HG03378 (cell line): ENCODE measurements around the gene FCHO1.

Experiments
- ATAC-seq: cut with Tn5 transposase; IDR thresholded peaks from one replicate; pipeline ENCODE4 v1.9.1; 2021; ENCODE audit warnings: mild to moderate bottlenecking, moderate library complexity; ENCODE audit not compliant: unreplicated experiment

FCHO1 gene

DNA sequence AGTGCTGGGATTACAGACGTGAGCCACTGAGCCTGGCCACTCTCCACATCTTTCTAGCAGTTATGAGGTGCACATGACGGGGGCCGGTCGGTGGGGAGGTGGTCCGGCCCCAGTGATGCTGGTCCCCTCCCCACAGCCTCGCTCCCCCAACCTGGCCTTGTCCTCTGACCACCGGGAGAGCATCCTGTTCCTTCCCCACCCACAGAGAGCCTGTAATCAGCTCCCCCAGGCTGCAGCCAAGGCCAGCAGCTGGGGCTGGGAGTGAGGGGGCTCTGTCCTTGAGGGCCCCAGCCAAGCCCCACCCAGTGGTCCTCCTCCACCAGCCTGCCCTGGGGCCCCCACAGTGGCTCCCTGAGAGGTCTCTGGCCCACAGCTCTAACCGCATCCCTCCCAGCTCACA, 73.1 kb downstream of the FCHO1 start:
- no peak for ATAC-seq

DNA sequence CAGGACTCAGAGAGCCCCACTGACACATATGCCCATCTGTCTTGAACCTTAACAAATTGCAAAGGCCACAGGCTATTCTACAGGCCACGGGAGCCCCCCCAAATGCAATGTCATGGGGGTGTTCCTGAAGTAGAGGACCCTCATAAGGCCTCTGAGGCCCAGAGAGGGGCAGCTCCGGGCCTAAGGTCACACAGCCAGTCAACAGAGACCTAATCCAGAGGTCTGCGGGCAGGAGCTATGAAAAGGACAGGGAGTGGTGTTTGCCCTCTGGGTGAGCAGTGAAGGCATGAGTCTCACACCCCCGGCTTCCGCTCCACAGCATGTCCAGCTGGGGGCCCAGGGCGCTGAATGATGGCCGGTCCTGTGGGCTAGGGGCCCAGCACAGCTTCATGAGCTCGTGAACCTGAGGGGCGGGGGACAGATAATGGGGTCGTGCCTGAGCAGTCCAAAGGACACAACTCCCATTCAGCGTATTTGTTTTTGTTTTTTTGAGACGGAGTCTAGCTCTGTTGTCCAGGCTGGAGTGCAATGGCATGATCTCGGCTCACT, 75.3 kb downstream of the FCHO1 start:
- ATAC-seq = no peak

DNA sequence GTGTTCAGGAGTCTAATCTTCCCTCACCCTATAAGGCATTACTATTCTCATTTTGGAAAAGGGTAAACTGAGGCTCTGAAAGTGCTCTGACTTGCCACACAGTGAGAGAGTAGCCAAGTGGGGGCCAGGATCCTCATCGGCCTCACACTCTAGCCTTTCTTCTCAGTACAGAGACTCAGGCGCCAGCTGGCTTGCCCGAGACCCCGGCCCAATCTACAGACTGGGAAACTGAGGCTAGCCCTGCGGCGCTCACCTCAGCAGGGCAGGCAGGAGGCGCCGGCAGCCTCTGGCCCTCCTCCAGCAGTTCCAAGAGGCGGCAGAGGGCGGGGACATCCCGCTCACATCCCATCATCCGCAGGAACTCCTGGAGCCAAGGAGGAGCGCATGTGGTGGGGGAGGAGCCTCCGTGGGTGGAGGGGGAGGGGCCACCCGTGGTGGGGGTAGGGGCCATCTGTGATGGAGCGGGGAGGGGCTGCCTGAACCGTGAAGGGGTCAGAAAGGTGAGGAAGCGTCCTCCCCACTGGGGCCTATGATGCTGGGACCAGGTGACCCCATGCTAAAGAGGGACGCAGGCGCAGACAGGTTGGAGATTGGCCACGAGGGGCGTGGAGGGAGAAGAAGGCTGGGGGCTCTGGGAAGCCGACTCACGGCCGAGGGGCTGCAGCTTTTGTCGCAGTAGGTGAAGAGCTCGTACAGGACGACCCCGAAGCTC, 78.7 kb downstream of the FCHO1 start:
- ATAC-seq = no peak

DNA sequence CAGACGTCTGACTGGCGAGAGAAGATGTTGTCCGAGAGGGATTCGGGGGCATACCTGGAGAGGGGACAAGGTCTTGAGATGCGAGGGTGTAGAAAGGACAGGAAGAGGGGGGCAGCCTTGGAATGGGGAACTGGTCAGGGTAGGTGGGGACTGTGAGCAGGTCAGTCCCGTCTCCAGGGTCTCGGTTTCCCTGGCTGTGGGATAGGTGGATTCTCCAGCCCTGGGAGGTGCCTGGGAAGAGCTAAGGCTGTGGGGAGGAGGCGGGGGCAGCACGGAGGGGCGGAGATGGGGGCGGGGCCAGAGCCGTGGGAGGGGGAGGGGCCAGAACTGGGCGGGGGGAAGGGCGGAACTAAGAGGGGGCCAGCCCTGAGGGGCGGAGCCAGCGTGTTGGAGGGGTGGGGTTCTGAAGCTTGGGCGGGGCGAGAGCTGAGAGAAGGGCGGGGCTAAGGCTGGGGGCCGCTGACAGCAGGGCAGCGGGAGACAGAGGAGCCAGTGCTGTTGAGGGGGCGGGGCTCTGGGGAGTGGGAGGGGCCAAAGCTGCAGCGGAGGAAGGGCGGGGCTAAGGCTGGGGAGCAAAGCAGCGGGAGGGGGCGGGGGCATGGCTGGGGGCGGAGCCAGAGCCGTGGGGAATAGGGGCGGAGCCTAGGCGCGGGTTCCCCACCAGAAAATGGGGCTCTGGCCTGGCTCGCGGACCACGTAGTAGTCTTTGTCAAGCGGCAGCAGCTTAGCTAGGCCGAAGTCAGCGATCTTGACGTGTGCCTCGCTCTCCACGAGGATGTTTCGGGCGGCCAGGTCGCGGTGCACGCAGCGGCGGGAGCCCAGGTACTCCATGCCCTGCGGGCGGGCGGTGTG, 79.5 kb downstream of the FCHO1 start:
- no peak for ATAC-seq

DNA sequence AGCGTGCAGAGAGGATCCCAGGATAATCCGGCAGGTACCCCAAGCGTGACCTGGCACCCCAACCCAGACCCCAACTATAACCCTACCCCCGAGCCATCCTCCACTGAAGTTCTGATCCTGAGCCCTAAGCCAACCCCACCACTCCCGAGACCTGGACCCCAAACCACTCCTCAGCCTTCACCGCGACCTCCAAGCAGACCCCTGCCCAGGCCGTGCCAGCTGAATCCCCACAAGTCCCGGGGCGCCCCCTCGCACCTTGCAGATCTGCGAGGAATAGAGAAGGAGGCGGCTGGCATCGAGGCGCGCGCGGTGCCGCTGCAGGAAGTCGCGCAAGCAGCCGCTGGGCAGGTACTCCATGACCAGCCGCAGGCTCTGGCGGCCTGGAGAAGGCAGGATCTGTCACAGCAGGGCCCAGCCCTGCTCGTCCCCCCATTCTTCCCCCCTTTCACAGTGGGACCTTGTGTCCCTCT, 80.2 kb downstream of the FCHO1 start:
- no peak for ATAC-seq

DNA sequence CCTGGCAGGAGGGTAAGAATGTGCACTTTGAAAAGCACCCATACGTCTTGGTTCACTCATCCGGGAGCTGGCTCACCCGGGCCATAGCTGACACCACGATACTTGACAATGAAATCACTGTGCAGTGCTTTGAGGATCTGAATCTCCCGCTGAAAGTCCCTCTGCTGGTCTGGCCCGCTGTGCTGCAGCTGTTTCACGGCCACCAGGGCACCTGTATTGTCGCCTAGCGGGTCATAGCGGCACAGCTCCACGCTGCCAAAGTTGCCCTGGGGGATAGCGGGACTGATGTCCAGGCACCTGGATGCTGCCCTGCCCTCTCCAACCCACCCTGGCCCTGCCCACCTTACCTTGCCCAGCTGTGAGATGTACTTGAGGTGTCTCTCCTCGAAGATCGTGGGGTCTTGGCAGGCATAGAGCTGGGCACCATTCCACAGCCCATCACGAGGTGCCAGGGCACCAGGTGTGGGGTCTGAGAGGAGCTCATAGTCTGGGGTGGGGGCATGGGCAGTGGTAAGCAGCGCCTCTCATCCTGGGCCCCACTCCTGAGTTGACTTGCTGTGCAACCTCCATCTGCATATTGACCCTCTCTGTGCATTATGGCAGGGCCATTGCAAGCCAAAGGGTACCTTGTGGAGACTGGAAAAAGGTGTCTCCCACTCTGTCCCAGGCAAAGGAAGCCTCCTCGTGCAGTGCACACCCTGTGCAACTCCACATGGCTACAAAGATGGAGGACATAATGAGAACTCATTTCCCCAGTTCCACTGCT, 81.3 kb downstream of the FCHO1 start:
- ATAC-seq = no peak

DNA sequence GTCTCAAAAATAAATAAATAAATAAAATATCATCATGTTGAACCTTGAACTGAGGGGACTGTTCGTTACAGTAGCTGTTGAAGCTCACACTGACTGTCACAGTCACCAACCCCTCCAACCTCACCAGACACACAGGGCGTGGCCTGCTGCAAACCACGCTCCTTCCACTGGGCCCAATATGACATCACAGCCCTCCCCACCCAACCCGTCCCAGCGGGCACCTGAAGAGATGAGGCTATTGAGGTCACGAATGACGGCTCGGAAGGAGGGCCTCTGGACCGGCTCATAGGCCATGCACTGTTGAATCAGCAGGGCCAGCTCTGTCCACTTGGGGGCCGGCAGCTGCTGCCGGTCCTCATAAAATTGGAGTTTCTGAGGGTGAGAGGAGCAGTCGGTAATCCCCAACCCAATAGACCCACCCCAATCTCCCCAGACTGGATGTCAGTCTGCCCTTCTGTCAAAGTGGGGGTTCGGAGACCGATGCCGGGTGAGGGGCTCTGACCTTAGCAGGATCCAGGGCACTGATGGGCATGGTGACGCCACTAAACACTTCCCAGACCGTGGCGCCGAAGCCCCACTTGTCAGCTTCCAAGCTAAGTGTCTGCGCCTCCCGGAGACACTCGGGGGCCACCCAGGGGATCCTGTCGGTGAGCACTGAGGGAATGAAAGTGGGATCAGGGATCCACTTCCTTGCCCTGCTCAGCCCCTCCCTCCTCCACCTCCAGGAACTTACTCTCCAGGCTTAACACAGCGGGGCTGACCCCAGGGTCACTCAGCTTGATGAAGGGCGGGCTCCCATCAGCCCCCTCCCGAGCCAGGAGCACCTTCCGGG, 83.3 kb downstream of the FCHO1 start:
- no peak for ATAC-seq

DNA sequence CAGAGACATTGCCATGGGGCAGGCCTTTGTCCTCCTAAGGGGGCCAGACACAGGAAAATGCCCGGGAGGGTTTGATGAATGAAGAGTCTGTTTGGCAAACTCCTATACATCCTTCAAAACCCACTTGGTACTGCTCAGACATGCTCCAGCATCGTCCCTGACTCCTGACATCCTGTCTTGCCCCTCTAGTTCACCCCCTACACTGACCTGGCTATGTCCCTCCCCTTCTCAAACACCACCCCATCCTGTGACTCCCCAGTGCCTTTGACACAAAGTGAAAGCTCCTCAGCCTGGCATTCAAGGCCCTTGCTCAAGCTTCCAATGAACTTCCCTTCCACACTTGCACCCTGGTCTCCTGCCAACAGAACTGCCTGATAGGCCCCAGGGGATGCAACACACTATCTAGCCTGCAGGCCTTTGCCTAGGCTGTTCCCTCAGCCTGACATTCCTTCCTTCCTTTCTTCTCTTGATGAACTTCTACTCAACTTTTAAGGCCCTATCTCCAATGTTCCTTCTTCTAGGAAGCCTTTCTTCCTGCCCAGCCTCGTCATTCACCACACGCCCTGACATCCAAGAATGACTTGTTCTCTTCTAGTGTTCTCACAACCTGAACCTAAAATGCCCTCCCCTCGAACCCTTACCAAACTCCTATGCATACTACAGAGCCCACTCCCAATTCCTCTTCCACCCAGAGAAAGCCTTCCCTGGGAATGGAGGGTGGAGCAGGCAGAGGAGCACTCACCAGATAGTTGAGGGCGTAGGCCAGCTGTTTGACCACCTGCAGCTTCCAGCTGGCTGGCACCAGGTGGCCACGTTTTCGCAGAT, 84.1 kb downstream of the FCHO1 start:
- no peak for ATAC-seq

DNA sequence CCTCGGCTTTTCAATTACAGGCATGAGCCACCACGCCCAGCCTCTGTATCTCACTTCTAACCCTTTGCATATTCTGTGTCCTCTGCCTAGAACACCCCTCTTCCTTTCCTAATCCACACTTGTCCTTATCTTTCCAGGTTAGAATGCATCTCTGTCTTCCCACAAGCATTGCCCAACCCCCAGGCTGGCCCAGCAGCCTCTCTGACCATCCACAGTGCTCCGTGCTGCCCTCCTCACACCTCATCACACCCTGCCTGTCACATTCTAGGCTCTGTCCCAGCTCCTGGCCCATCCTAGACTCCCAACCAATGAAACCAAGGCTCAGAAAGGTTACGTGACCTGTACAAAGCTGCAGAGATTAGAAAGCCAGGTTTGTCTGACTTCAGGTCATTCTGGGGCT, 85.3 kb downstream of the FCHO1 start:
- ATAC-seq = no peak

DNA sequence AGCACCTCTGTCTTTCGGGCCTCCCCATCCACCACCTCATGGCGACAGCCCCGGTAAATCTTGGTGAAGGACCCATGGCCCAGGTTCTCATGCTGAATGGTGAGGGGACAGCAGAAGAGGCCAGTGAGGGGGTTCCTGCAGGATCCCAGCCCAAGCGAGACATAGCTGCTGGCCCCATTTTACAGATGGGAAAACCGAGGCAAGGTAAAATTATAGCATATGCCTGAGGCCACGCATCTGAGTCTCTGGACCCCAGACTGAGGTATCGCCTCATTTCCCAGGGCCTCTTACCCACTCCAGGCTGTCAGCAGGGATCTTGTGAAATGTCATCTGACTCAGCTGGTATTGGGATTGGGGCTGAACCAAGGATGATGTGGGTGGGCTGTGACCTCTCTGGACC, 86.7 kb downstream of the FCHO1 start:
- no peak for ATAC-seq
